WTC11 (cell line): ENCODE data around the gene WNT3A.

Experiments used
- ATF2 ChIP-seq: sonication (generic); formaldehyde crosslinking; IDR thresholded peaks from 2 replicates; pipeline ENCODE4 v1.8.1; 2022; ENCODE audit warnings: low read depth, missing genetic modification reagents, borderline replicate concordance
- ATF6 ChIP-seq: sonication (generic); formaldehyde crosslinking; IDR thresholded peaks from 2 replicates; pipeline ENCODE4 v1.8.1; 2023; ENCODE audit warnings: mild to moderate bottlenecking, missing genetic modification reagents
- CREB1 ChIP-seq: sonication (generic); formaldehyde crosslinking; IDR thresholded peaks from 2 replicates; pipeline ENCODE4 v1.8.0; 2023; ENCODE audit warnings: mild to moderate bottlenecking, missing genetic modification reagents
- CTCF ChIP-seq: fragments of 200-600 bp; IDR thresholded peaks from 2 replicates; pipeline ENCODE4 v1.8.0; 2022; ENCODE audit warnings: antibody characterized with exemption
- ELF4 ChIP-seq: sonication (generic); formaldehyde crosslinking; IDR thresholded peaks from 2 replicates; pipeline ENCODE4 v1.8.1; 2022; ENCODE audit warnings: low read depth, mild to moderate bottlenecking, moderate library complexity, missing genetic modification reagents
- GABPB1 ChIP-seq: sonication (generic); formaldehyde crosslinking; IDR thresholded peaks from 2 replicates; pipeline ENCODE4 v1.8.1; 2023; ENCODE audit warnings: mild to moderate bottlenecking, missing genetic modification reagents
- IRF1 ChIP-seq: sonication (generic); formaldehyde crosslinking; IDR thresholded peaks from 2 replicates; pipeline ENCODE4 v1.8.0; 2023; ENCODE audit warnings: missing genetic modification reagents
- SP1 ChIP-seq: sonication (generic); formaldehyde crosslinking; conservative IDR thresholded peaks from 2 replicates; pipeline ENCODE4 v1.8.1; 2022; ENCODE audit warnings: missing genetic modification reagents
- TEAD1 ChIP-seq: sonication (generic); formaldehyde crosslinking; IDR thresholded peaks from 2 replicates; pipeline ENCODE4 v1.8.0; 2022; ENCODE audit warnings: mild to moderate bottlenecking, missing genetic modification reagents
- TEAD4 ChIP-seq: sonication (generic); formaldehyde crosslinking; IDR thresholded peaks from 2 replicates; pipeline ENCODE4 v1.8.0; 2022; ENCODE audit warnings: mild to moderate bottlenecking, missing genetic modification reagents
- USF1 ChIP-seq: sonication (generic); formaldehyde crosslinking; IDR thresholded peaks from 2 replicates; pipeline ENCODE4 v1.8.0; 2022; ENCODE audit warnings: mild to moderate bottlenecking, missing genetic modification reagents
- USF2 ChIP-seq: sonication (generic); formaldehyde crosslinking; IDR thresholded peaks from 2 replicates; pipeline ENCODE4 v1.8.1; 2023; ENCODE audit warnings: mild to moderate bottlenecking, missing genetic modification reagents, moderate library complexity
- ZBTB21 ChIP-seq: sonication (generic); formaldehyde crosslinking; IDR thresholded peaks from 2 replicates; pipeline ENCODE4 v1.8.1; 2023; ENCODE audit warnings: mild to moderate bottlenecking, missing genetic modification reagents, borderline replicate concordance
- ZNF219 ChIP-seq: sonication (generic); formaldehyde crosslinking; IDR thresholded peaks from 2 replicates; pipeline ENCODE4 v1.8.0; 2023; ENCODE audit warnings: missing genetic modification reagents, mild to moderate bottlenecking, borderline replicate concordance

GRCh38 chr1:228002792-228003191, 4.0 kb upstream of the WNT3A start:
- TF ChIP-seq CTCF, result no peak
- no peak for TF ChIP-seq IRF1 (CRISPR knock-in tag)
- no peak for TF ChIP-seq ATF6
- TF ChIP-seq ZBTB21 (CRISPR knock-in tag), result no peak
- no peak for TF ChIP-seq USF1 (CRISPR knock-in tag)
- TF ChIP-seq GABPB1 (CRISPR knock-in tag), result no peak
- TF ChIP-seq CREB1 (CRISPR knock-in tag), result no peak
- no peak for TF ChIP-seq ELF4
- no peak for TF ChIP-seq SP1 (CRISPR knock-in tag)
- TF ChIP-seq ATF2, result no peak
- TF ChIP-seq USF2, result no peak
- TF ChIP-seq TEAD4, result no peak
- no peak for TF ChIP-seq ZNF219
- TF ChIP-seq TEAD1 (CRISPR knock-in tag), result no peak
